ENCODE measurements around the gene SAG. TPM values are rescaled to one million over a fixed set of nuclear protein-coding genes. Genes with fewer than 3 reads are reported as not detected.

The SAG gene
- total RNA-seq, 6 donors from 2014 or later = 0.17 TPM; not detected in 5

- TF ChIP-seq POLR2A (IDR thresholded peaks at IDR 0.05) (no peak), POLR2AphosphoS5 (IDR thresholded peaks at IDR 0.05) (no peak), EP300 (IDR thresholded peaks at IDR 0.05) (no peak)
- TF ChIP-seq, protein P1, sequence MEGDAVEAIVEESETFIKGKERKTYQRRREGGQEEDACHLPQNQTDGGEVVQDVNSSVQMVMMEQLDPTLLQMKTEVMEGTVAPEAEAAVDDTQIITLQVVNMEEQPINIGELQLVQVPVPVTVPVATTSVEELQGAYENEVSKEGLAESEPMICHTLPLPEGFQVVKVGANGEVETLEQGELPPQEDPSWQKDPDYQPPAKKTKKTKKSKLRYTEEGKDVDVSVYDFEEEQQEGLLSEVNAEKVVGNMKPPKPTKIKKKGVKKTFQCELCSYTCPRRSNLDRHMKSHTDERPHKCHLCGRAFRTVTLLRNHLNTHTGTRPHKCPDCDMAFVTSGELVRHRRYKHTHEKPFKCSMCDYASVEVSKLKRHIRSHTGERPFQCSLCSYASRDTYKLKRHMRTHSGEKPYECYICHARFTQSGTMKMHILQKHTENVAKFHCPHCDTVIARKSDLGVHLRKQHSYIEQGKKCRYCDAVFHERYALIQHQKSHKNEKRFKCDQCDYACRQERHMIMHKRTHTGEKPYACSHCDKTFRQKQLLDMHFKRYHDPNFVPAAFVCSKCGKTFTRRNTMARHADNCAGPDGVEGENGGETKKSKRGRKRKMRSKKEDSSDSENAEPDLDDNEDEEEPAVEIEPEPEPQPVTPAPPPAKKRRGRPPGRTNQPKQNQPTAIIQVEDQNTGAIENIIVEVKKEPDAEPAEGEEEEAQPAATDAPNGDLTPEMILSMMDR (IDR thresholded peaks at IDR 0.05) = no peak
- WGBS, 2 donors = 93 to 96% methylated on average over 4 of the region's 4 CpGs
- Histone ChIP-seq H3K36me3 (peaks cover 35 to 99% (median 65%) of the 10 kb centered on the region in 4 donors), H3K27me3 (no peaks in the 10 kb centered on the region), H3K4me1 (peaks cover 0 to 9% (median 0%) of the 10 kb centered on the region in 4 donors), H3K4me3 (no peak overlapping the region), H3K27ac (no peak overlapping the region), H3K9me3 (no peaks in the 10 kb centered on the region)
- no peak for ATAC-seq (ENCODE audit: low FRiP score in 2 of 2)
- DNase-seq = no peak
Observed at GRCh38 chr2:233266481-233266880, 41.1 kb upstream of the SAG start.

DNA sequence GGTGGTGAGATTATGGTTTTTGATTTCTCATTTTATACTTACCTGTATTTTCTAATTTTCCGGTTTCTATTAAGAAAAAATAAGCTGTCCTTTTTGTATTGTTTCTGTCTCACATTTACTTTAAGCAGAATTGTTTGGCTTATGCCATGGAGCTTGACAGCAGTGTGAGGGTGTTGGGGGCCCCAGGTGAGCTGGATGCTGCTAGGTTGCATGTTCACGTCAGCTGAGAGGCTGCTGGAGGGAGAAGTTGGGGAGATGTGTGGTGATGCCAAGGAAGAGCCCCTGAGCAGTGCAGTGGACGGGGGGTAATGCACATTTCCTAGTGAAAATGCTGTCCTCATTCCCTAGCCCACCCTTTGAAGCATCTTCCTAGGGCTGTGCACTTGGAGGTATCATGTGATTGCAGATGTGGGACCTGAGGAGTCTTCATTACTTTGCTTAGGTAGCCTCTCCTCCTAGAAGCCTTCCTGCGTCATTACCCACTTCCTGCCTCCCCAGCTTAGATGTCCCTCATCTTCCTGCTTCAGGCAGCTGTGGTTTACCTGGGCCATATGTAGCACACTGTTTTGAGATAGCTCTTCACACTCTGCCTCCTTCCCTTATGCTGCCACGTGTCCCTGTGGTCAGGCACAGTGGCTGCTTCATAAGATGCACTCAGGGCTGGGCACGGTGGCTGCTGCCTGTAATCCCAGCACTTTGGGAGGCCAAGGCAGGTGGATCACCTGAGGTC, 39.9 kb upstream of the SAG start:
- 76 to 81% methylated on average over 6 of the region's 6 CpGs for WGBS, 2 donors
- Histone ChIP-seq H3K36me3 (peaks cover 36 to 99% (median 57%) of the 10 kb centered on the region in 4 donors), H3K4me1 (peaks cover 0 to 10% (median 0%) of the 10 kb centered on the region in 4 donors), H3K9me3 (no peaks in the 10 kb centered on the region), H3K27ac (peak overlapping the region in 1 of 4 donors; percentile 59), H3K27me3 (no peaks in the 10 kb centered on the region), H3K4me3 (no peak overlapping the region)
- DNase-seq = peak in 1 of 2 donors; percentile 52
- ATAC-seq (ENCODE audit: low FRiP score in 2 of 2) = peak; percentile 35 to 61
- TF ChIP-seq POLR2AphosphoS5 (IDR thresholded peaks at IDR 0.05) (peak in 1 of 2 donors; percentile 62), EP300 (IDR thresholded peaks at IDR 0.05) (no peak), POLR2A (IDR thresholded peaks at IDR 0.05) (no peak)
- TF ChIP-seq, protein P1 (IDR thresholded peaks at IDR 0.05) = no peak

DNA sequence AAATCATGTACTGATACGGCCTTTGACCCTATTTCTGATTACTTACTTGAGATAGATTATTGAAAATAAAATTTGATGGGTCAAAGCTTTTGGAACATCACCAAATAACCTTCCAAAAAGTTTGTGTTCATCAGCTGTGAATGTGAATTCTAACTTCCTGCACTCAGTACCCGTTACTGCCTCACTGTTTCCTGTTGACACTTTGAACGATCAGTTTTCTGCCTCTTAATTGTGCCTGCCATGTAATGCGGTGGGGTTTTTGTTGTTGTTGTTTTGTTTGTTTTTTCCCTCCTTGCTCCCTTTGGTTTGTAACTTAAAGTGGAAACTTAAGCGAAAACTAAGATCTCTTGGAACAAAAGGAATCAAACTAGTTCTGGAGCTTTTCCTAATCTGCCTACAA, 37.2 kb upstream of the SAG start:
- peak overlapping the region in 3 of 4 donors; percentile 12 to 58 (median 58) for H3K27ac ChIP-seq
- DNase-seq = no peak

DNA sequence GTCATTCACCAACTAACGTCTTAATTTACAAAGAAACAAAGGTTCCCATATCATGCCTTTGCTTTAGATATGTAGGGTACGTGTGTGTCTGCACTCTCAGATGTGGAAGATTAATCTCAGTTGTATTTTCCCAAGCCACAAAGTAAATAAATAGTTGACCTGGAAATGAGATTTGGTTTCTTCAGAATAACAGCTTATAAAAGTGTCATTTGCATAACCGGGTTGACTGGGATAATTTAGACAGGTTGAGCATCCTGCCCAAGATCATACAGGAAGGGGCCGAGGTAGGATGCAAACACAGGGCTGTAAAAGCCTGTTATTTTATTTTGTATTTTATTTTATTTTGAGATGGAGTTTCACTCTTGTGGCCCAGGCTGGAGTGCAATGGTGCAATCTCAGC, 36.7 kb upstream of the SAG start:
- peaks cover 0 to 10% (median 0%) of the 10 kb centered on the region in 4 donors for H3K4me1 ChIP-seq
- H3K4me3 ChIP-seq = no peak overlapping the region
- no peaks in the 10 kb centered on the region for H3K9me3 ChIP-seq
- no peaks in the 10 kb centered on the region for H3K27me3 ChIP-seq
- H3K27ac ChIP-seq = peak overlapping the region in 3 of 4 donors; percentile 12 to 58 (median 58)
- TF ChIP-seq EP300 (IDR thresholded peaks at IDR 0.05) (no peak), POLR2AphosphoS5 (IDR thresholded peaks at IDR 0.05) (no peak), POLR2A (IDR thresholded peaks at IDR 0.05) (no peak)
- TF ChIP-seq, protein P1 (IDR thresholded peaks at IDR 0.05) = no peak
- ATAC-seq (ENCODE audit: low FRiP score in 2 of 2) = no peak
- H3K36me3 ChIP-seq = peaks cover 26 to 99% (median 57%) of the 10 kb centered on the region in 4 donors
- DNase-seq = no peak
- 83 to 90% methylated on average over 4 of the region's 4 CpGs for WGBS, 2 donors

More for the DNA sequence above, 37.2 kb upstream of the SAG start:
- Histone ChIP-seq H3K36me3 (peaks cover 30 to 99% (median 57%) of the 10 kb centered on the region in 4 donors), H3K27me3 (no peaks in the 10 kb centered on the region), H3K4me3 (no peak overlapping the region), H3K4me1 (peaks cover 0 to 10% (median 0%) of the 10 kb centered on the region in 4 donors), H3K9me3 (no peaks in the 10 kb centered on the region)
- ATAC-seq (ENCODE audit: low FRiP score in 2 of 2) = no peak
- TF ChIP-seq, protein P1 (IDR thresholded peaks at IDR 0.05) = no peak
- TF ChIP-seq POLR2A (IDR thresholded peaks at IDR 0.05) (no peak), EP300 (IDR thresholded peaks at IDR 0.05) (no peak), POLR2AphosphoS5 (IDR thresholded peaks at IDR 0.05) (no peak)
- WGBS, 2 donors = 58 to 60% methylated on average over 5 of the region's 5 CpGs

All from upper lobe of left lung (tissue), 6 donors.